ENCODE measurements around the gene S100G.
A peak's percentile ranks its signal among the peaks of the same experiment; 100 is the strongest.

The S100G gene

GRCh38 chrX:16651391-16652024 lies 1.6 kb downstream of the S100G start:
- DNase-seq (ENCODE audit: low read depth), result no peak

DNA sequence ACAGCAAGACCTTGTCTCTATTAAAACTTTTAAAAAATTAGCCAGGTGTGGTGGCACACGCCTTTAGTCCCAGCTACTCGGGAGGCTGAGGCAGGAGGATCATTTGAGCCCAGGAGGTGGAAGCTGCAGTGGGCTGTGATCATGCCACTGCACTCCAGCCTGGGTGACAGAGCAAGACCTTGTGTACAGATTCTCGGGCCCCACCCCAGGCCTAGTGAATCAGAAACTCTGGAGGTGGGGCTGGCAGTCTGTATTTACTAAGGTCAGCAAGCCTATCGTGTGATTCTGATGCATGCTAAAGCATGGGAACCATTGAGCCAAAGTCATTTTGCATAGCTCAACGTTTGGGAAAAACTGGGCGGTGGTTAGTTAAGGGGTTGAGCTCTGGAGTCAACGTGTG lies 3.5 kb downstream of the S100G start:
- DNase-seq (ENCODE audit: low read depth), result no peak

DNA sequence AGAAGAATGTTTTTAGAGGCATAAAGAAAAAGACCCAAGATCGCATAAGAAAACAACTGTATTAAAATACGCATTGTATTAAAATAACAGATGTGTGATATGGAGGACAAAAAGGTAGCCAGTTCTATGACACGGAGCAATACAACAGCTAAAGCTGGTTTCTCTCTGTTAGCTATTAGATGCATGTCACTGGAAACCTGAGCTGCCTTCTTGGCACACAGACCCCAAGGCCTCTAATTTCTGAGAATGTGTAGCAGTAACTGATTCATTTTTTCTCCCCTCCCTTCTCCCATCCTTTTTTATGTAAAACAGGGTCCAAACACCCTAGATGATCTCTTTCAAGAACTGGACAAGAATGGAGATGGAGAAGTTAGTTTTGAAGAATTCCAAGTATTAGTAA lies 4.1 kb downstream of the S100G start:
- no peak for DNase-seq (ENCODE audit: low read depth)

DNA sequence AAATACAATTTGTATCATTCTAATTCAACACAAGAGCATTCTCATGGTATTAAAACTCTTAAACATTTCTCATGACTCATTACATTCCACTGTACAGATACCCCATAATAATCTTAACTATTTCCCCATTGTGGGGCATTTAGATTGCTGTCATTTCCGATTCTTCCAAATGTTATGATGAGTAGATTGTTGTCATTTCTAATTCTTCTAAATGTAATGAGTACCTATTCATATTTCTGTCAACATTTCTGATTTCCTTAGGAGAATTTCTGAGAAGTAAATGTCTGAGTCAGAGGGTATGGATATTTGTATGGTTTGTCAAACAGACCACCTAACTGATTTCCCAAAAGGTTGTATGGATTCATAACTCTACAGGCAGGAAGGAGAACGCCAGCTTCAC lies 8.3 kb downstream of the S100G start:
- no peak for DNase-seq (ENCODE audit: low read depth)

DNA sequence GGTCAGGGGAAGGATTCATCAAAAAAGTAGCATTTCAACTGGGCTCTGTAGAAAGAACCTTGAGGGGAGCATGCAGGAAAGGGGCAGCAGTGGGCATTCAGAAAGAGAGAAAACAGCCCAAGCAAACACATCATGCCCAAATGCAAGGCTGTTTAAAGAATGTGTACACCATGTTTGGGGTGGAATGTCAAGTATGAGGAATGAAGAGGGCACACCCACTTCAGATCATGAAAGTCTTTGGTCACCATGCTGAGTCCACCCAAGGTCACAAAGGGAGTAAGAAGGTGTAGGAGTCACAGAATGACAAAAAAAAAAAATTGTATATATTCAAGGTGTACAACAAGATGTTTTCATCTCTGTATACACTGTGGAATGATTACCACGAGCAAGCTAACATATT lies 9.4 kb downstream of the S100G start:
- no peak for DNase-seq (ENCODE audit: low read depth)

DNA sequence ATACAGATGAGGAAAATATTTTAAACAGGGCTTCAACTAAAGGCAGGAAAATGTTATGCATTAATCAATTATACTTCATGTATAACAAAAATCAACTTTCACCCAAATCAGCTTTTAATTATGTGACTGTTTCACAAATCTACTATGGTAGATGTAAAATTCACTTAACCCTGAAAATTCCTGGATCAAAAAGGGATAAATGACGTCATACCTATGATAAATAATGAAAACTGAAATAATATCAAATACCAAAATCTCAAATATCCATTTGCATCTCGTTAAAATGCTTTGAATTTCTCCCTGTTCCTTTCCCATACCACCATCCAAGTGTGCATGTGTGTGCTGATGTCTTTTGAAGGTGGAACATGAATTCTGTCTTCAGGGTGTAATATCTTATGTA lies 11.5 kb downstream of the S100G start:
- no peak for DNase-seq (ENCODE audit: low read depth)

GRCh38 chrX:16662402-16662801 lies 12.4 kb downstream of the S100G start:
- DNase-seq (ENCODE audit: low read depth), result no peak

GRCh38 chrX:16664074-16664473 lies 14.1 kb downstream of the S100G start:
- no peak for DNase-seq (ENCODE audit: low read depth)

DNA sequence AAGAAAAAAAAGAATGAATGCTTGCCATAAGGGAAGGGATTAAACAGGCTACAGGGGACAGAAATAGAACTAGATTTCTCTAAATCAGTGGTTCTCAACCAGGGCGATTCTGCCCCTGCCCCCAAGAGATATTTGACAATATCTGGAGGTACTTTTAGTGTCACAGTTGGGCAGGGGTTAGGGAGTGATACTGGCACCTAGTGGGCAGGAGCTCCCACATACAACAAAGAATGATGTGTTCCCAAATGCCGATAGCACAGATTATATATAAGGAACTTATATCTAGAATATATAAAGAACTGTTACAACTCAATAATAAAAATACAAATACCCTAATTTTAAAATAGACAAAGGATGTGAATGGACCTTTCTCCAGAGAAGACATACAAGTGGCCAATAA lies 14.7 kb downstream of the S100G start:
- DNase-seq (ENCODE audit: low read depth), result no peak

DNA sequence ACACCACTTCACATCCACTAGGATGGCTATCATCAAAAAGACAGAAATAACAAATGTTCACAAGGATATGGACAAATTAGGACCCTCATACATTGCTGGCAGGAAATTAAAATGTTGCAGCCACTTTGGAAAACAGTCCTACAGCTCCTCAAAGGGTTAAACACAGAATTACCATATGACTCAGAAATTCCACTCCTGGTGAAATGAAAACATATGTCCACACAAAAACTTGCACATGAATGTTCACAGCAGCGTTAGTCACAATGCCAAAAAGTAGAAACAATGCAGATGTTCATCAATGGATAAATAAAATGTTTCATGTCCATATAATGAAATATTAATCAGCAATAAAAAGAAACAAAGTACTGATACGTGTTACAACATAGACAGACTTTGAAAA lies 15.1 kb downstream of the S100G start:
- DNase-seq (ENCODE audit: low read depth), result peak; percentile 35

DNA sequence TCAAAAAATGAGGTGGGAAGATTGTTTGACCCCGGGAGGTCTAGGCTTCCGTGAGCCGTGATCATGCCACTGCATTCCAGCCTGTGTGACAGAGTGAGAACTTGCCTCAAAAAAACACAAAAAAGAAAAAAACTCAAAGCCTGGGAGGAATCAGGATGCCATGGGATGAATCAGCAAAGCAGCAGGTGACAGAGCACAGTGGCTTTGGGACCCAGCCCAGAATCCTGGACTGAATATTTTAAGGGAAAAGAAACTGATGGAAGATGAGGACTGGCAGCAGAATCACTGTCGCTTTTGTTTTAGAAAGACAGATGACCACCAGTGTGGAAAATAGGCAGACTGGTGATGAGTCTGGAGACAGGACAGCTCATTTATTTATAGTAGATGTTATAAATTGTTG lies 16.6 kb downstream of the S100G start:
- no peak for DNase-seq (ENCODE audit: low read depth)

- no peak for DNase-seq (ENCODE audit: low read depth)
These were observed 21.0 kb downstream of the S100G start for GRCh38 chrX:16671005-16671404.

- no peak for DNase-seq (ENCODE audit: low read depth)
These were observed 28.7 kb downstream of the S100G start for GRCh38 chrX:16678689-16679088.

DNA sequence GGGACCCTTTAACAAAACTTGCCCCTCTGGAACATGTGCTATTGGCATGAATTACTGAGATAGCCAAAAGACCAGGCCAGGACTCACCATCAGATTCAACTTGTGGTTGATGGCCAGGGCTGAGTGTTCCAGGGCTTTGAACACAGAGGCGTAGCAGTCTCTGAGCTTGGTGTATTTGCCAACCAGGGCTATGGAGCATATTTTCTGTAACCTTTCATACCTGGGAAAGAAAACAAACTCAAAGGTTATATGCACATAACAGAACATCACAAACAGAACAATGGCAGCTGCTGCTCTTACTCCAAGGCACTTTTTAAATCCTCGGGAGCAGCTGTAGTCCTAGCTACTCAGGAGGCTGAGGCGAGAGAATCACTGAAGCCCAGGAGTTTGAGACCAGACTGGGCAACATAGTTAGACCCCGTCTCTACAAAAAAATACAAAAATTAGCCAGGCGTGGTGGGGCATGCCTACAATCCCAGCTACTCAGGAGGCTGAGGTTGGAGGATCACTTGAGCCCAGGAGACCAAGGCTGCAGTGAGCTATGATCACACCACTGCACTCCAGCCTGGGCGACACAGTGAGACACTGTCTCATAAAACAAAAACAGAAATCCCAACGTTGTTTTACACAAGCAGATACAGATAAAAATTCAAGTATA lies 33.2 kb downstream of the S100G start:
- DNase-seq (ENCODE audit: low read depth), result no peak

- no peak for DNase-seq (ENCODE audit: low read depth)
These were observed 37.6 kb downstream of the S100G start for GRCh38 chrX:16687514-16687913.

GRCh38 chrX:16695079-16695676 lies 45.2 kb downstream of the S100G start:
- DNase-seq (ENCODE audit: low read depth), result no peak

DNA sequence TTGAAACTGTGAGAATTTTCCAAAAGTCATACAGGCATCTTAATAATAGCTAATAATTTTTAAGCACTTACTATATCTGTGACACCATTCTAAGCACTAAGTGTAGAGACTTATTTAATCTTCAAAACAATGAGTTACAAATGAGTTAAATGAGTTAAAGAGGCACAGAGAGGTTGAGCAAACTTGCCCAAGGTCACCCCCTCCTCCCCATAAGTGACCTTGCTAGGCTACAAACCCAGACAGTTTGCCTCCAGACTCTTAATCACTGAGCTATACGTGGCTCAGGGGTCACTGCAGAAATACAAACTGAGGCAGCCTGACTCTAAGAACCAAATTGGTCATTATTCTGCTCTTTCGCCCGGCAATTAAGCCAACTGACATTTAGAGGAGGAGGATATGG lies 47.0 kb downstream of the S100G start:
- no peak for DNase-seq (ENCODE audit: low read depth)

- DNase-seq (ENCODE audit: low read depth), result no peak
These were observed 49.4 kb downstream of the S100G start for GRCh38 chrX:16699389-16699788.

DNA sequence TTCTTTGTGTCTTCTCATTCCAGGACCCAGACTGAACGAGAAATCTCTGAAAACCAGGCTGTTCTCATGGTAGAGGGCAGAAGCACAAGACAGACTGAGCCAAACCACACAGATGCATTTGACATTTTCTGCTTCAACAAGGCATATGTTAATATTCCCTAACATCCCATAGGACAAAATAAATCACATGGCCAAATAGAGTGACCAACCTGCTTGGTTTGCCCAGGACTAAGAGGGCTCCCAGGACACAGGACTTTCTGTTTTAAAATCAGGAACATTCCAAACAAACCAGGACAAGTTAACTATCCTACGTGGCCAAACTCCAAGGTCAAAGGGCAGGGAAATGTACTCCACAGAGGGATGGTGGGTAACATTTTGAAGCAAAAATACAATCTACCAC lies 50.8 kb downstream of the S100G start:
- no peak for DNase-seq (ENCODE audit: low read depth)

- DNase-seq (ENCODE audit: low read depth), result no peak
These were observed 53.0 kb downstream of the S100G start for GRCh38 chrX:16702700-16703599.
